Measurements from ENCODE around the gene FAM169A.
"Not testable (repeated sequence)": the region's sequence is repeated elsewhere in the genome, so short reads cannot be mapped to it uniquely, and the experiment has no call there.

FAM169A gene, protein sequence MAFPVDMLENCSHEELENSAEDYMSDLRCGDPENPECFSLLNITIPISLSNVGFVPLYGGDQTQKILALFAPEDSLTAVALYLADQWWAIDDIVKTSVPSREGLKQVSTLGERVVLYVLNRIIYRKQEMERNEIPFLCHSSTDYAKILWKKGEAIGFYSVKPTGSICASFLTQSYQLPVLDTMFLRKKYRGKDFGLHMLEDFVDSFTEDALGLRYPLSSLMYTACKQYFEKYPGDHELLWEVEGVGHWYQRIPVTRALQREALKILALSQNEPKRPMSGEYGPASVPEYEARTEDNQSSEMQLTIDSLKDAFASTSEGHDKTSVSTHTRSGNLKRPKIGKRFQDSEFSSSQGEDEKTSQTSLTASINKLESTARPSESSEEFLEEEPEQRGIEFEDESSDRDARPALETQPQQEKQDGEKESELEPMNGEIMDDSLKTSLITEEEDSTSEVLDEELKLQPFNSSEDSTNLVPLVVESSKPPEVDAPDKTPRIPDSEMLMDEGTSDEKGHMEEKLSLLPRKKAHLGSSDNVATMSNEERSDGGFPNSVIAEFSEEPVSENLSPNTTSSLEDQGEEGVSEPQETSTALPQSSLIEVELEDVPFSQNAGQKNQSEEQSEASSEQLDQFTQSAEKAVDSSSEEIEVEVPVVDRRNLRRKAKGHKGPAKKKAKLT

DNA sequence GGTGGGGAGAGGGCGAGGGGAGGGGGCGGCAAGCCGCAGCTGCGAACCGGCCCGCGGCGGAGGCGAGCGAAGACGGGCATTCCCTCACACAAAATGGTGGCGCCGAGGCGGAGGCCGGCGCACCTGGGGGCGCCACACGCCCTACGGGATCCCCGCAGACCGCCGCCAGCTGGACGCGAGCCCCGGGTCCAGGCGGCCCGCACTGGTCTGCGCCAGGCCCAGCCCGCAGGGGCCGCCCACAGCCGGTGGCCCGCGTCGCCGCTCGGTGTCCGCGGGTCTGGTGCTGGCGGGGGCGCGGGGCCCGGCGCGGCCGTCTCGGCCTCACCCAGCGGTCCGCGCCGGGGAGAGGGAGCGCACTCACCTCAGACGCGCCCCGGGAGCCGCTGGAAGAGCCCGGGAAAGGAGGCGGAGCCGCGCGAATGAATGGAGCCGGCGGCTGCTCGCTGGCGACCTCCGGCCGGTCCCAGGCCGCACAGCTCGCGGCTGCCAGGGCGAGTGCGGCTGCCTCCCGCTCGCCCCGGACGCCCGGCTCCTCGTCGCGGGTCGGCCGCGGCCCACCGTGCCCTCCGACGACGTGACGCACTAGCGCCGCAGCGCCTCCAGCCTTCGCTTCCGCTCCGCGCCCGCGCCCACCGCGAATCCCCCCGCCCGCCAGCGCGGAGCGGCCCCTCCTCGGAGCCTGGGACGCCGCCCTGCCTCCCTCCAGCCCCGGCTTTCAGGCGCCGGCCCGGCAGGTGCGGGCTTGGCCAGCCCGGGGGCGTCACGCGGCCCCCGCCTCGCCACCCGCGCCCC is at the start of gene FAM169A:
FAM169A (minus strand) TSS at position 584 of the 792 bp plus-strand sequence. CDS start 24,711 bp downstream, outside the sequence.
- peak; percentile 53 for DNase-seq

DNA sequence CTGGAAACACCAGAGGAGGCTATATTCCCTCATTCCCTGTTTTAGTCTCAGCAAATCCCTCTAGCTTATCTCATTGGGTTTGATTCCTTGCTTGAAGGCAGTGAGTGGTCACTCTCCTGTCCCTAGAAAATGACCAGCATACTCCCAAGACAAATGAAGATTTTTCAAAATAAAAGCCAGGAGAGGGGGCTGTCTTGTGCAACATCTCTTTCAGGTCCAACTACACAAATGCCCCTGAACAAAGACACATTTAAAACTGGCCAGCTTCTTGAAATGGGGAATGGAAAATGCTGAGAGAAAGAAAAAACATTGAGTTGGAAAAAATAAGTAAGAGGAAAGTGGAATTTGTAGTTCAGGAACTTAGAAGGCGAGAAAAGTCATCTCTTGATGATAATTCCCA is 49.3 kb upstream of the FAM169A start:
- DNase-seq: no peak

DNA sequence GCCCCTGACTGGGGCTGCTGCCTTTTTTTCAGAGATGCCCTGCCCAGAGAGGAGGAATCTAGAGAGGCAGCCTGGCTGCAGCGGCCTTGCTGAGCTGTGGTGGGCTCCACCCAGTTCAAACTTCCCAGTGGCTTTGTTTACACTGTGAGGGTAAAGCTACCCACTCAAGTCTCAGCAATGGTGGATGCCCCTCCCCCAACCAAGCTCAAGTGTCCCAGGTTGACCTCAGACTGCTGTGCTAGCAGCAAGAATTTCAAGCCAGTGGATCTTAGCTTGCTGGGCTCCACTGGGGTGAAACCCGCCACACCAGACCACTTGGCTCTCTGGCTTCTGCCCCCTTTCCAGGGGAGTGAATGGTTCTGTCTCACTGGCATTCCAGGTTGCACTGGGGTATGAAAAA is 45.2 kb upstream of the FAM169A start:
- DNase-seq: not testable (repeated sequence)

DNA sequence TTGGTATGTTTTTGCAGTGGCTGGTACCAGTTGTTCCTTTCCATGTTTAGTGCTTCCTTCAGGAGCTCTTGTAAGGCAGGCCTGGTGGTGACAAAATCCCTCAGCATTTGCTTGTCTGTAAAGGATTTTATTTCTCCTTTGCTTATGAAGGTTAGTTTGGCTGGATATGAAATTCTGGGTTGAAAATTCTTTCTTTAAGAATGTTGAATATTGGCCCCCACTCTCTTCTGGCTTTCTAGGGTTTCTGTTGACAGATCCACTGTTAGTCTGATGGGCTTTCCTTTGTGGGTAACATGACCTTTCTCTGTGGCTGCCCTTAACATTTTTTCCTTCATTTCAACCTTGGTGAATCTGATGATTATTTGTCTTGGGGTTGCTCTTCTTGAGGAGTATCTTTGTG is 43.7 kb upstream of the FAM169A start:
- DNase-seq: not testable (repeated sequence)

DNA sequence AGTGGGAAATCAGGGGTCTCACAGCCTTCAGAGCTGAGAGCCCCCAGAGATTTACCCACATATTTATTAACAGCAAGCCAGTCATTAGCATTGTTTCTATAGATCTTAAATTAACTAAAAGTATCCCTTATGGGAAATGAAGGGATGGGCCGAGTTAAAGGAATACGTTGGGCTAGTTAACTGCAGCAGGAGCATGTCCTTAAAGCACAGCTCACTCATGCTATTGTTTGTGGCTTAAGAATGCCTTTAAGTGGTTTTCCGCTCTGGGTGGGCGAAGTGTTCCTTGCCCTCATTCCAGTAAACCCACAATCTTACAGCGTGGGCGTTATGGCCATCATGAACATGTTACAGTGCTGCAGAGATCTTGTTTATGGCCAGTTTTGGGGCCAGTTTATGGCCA is 42.0 kb upstream of the FAM169A start:
- not testable (repeated sequence) for DNase-seq

DNA sequence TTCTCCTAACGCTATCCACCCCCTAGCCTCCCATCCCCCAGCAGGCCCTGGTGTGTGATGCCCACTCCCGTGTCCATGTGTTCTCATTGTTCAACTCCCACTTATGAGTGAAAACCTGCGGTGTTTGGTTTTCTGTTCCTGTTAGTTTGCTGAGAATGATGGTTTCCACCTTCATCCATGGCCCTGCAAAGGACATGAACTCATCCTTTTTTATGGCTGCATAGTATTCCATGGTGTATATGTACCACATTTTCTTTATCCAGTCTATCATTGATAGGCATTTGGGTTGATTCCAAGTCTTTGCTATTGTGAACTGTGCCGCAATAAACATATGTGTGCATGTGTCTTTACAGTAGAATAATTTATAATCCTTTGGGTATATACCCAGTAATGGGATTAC is 38.5 kb upstream of the FAM169A start:
- DNase-seq: not testable (repeated sequence)

DNA sequence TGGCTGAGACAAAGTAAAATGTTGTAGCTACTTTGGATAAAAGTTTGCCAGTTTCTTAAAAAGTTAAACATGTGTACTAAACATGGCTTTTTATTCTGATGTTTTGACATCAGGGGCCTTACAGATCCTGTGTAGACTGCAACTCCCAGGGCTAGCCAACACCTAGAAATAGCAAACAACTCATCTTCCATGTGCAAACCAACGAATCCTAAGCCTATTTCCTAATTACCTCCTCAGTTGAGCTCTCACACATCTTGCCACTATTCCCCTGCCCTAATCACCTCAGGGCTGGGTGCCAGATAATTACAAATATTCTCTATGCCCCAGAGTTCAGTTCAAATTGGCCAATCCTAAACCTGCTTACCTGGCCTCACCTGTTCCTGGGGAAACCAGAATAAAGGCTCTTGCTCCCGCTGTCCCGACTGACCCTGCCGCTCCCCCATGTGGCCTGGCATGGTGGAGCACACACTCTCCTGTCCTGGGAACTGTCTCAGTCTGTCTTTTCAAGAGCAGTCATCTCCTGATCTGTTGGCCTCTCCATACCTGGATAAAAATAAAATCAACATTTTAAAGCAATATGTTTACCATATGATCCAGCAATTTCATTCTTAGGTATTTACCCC is 37.1 kb upstream of the FAM169A start:
- peak; percentile 5 for DNase-seq

DNA sequence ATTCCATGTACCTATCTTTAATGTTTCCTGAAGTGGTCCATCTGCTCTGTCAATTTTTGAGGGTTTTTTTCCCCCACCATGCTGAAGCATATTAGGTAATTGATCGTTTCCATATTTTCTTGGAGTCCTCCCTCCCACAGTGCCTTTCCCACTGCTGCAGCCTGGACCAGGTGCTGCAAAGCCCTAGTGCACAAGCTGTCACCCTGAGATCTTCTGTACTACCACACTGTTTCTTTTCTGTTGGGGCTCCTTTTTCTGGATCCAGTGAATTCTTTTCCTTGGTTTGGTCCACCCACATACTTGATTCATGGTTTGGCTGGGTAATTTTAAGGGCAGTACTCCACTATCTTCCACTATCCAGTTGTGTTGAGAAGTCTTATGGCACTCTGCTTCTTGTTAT is 30.9 kb upstream of the FAM169A start:
- DNase-seq: no peak

DNA sequence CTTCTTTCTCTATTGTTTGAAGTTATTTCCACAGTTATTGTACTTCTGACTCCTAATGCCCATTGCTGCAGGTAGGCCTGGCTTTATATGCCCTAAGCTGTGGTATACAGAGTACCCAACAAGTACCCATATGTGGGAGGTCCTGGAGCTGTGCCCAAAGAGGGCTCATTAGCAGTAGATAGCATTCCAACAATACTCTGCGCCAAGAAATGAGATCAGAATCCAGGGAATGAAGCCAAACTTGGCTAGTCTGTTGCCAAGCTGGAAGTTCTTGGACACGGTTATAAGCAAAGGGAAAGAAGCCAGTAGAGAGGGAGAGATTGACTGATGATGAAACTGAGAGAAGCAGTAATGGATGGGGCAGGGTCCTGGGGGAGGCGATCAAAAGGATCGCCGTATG is 29.7 kb upstream of the FAM169A start:
- DNase-seq: no peak

DNA sequence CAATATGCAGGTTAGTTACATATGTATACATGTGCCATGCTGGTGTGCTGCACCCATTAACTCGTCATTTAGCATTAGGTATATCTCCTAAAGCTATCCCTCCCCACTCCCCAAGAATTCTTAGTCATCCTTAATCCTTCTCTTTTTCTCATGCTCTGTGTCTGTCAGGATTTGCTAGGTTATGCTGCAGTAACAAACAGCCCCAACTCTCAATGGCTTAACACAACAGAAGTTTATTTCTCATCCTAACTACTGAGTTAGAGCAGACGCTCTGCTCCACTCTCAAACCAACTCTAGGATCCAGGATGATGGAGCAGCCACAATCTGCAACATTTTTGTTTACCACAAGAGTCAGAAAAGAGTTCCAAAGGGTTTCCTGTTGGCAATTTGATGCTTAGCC is 28.2 kb upstream of the FAM169A start:
- no peak for DNase-seq

DNA sequence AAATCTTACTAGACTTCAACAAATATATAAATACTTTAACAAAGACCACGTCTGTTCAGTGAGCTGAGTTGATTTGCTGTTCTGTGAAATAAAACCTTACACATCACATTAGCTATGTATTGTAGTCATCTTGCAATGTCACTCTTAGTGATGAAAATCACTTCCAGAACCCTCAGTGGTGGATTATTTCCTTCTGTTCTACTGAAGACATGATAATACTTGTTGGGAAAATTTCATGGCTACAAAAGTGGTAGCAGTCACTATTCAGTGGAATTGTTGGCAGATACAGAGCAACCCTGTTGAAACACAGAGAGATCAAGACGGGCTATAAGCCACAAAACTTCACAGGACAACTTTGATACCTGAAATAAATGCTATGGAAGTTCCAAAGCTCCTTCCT is 26.7 kb upstream of the FAM169A start:
- no peak for DNase-seq

DNA sequence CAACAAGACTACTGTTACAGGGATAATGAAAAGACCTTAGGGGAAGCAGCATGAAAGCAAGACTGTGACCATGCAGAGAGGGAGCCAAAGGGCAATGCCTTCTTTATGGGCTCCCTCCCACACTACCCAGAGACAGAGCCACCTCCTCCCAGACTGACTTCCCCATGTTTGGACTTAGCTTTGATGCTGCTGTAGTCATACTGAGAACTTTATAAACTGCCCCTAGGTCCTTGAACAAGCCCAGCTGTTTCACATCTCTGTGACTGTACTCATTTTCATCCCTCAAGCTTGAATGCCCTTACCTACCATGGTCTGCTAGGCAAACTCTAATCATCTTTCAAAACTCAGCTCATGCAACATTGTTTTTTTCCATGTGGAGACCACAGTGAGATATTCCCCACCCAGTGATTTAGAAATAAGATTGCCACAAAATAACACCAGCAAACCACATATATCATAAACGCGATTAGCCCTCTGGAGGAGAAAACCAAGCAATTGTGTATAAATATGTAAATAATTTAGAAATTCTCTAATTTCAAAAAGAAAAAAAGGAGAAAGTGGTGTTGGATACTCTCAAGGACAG is 23.4 kb upstream of the FAM169A start:
- no peak for DNase-seq

DNA sequence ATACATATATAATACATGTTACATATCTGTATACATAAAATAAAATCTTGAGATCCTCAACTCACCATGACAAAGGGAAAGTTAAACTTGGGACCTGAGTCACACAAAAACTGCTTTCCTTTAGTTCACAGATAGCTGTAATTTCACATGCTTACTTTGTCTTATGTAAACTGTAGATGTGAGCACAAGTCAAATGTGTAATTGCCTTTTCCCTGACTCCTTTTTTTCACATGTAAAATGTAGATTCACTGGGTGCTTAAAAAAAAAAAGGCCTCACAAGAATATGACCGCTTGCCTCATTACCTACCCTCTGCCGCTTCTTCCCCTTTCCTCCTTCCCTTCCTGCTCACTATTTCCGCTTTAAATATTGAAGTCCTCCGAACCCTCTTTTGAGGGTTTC is 21.9 kb upstream of the FAM169A start:
- no peak for DNase-seq

DNA sequence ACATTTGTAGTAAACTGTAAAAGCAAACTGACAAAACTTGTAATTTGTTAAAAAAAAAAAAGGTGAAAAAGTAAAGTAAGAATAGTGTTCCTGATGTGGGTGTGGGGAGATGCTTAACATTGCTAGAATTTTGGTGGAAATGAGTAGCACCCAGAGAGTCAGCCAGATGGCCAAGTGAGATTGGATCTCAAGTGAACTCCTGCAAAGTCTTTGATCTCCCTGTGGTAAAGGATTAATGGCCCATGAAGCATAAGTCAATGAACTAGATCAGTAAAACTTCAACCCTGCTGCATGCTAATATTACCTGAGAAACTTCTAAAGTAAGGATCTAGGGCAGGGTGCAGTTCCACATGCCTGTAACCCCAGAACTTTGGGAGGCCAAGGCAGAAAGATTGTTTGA is 19.0 kb upstream of the FAM169A start:
- no peak for DNase-seq

DNA sequence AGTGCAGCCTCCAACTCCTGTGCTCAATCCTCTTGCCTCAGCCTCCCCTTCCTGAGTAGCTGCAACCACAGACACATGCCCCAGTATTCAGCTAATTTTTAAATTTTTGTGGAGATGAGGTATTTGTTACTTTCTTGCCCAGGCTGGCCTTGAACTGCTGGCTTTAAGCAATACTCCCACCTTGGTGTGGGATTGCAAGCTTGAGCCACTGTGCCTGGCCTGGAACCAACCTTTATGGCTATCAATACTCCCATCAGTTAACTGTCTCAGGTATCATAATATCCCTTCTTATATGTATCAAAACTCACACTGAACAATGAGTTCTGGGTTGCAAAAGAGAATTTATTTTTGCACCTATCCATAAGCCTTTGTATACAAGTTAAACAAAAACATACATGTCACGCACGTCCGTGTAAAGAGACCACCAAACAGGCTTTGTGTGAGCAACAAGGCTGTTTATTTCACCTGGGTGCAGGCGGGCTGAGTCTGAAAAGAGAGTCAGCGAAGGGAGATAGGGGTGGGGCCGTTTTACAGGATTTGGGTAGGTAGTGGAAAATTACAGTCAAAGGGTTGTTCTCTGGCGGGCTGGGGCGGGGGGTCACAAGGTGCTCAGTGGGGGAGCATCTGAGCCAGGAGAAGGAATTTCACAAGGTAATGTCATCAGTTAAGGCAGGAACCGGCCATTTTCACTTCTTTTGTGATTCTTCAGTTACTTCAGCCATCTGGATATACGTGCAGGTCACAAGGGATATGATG is 16.4 kb upstream of the FAM169A start:
- DNase-seq: not testable (repeated sequence)

DNA sequence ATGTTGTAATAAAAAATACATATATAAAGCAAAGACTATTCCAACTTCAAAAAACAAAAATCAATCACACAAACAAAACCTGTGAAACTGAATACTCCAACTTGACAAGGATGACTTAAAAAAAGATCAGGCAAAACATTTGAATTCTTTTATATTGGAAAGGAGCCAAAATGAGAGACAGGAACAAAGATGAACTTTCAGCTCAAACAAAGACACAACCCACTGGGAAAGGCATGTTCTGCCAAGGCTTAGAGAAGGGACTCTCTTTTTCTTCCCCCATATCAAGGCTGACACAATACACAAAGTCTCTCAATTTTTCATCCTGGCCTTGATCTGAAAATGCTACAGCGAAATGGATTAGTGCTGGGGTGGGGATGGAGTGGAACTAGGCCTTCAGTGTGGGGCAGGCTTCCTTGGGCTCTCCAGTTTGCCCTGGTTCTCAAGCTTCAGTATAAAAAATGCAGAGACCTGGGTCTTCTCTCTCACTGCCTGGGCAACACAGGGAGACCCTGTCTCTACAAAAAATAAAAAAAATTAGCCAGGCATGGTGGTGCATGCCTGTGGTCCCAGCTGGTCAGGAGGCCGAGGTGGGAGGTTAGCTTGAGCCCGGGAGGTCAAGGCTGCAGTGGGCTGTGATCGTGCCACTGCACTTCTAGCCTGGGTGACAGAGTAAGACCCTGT is 11.6 kb upstream of the FAM169A start:
- no peak for DNase-seq

DNA sequence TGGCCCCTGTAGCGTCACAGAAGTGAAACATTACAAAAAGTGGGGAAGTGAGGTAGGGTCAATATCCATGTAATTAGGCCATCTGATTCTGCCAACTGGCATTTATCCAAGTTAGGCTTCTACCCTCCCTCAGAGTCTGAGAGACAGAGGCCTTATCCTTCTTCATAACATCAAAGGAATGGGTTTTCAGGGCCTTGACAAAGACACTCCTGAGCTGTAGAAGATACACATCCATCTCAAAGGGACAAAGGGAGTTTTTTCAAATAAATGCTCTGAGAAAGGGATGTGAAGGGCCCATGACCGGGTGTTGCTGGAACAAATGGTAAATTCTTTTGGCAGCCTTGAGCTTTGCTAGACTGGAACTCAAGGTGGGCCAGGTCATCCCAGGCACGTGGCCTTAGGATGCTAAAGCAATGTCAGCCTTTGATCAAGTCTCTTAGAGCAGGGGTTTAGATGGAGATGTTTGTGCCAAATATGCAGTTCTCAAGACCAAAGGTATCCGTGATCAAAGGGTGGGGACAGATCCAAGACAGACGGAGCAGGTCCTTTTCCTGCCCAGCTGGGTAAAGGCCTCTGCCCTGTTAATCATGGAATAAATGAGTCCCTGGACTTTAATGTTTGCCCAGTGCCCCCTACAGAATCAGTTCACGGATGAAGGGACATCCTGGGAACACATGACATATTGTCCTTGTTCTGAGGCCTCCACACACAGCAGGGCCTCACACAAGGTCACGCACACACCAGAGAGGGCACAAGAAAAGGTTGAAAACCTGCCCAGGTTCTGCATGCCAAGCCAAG is 10.0 kb upstream of the FAM169A start:
- DNase-seq: no peak

DNA sequence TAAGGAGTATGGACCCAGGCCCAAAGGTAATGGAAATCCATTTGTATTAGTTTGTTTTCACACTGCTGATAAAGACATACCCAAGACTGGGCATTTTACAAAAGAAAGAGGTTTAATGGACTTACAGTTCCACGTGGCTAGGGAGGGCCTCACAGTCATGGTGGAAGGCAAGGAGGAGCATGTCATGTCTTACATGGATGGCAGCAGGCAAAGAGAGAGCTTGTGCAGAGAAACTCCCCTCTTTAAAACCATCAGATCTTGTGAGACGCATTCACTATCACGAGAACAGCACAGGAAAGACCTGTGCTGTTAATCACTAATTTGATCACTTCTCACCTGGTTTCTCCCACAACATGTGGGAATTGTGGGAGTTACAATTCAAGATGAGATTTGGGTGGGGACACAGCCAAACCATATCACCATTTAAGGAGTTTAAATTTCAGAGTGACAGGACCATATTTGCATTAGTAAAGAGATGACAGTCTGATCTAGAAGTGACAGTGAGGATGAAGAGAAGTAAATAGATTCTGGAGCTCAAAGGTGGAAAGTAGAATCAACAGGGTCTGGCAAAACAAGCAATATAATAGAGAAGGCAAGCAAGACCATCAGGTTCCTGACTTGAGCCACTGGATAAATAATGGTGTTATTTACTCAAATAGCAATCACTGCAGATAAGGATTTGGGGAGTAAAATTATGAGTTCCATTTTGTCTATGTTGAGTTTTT is 7.5 kb upstream of the FAM169A start:
- no peak for DNase-seq

DNA sequence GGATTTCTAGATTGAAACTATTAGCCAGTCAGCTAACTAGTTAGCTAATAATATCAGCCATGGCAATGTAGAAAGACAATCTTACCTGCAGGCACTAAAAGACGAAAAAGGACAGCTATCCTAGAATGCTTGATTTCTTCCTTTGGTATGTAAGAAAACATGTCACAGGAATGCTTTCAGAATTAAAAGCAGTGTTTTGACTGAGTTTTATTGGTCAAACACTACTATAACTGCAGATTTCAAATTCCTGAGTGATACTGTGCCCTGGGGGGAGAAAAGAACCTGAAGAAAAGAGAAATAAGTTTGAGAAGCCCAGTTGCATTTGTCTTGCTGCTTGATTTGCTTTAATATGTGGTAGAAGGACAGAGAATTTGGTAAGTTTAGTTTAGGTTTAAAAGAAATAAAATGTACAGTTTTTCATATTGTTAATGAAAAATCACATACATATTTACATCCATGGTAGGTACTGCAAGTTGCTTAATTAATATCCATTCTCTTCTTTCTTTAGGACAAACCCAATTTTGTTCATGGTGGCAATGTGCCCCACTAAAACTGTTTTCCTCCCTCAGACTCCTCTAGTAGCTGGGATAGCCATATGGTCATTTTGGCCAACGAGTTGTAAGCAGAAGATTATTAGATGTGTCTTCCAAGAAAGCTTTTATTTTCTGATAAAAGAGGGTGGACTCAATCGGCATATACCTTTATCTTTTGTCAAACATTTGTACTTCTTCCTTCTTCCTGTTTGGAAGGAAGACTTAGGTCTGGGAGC is 4.3 kb upstream of the FAM169A start:
- DNase-seq: no peak
